ENCODE measurements around the gene BAZ1A. TPM values are rescaled to one million over a fixed set of nuclear protein-coding genes. Genes with fewer than 3 reads are reported as not detected.

BAZ1A gene
- total and polyA plus RNA-seq, 9 of the 15 experiments (the other 6 are each of a cell fraction or from before 2014, with no cell fraction given): 22.0 to 71.2 (median 39.1) TPM

- TF ChIP-seq RERE (CRISPR knock-in tag; IDR thresholded peaks at IDR 0.05; ENCODE audit: borderline replicate concordance) (no peak), USF2 (CRISPR knock-in tag; IDR thresholded peaks at IDR 0.05) (no peak), ZNF511 (CRISPR knock-in tag; IDR thresholded peaks at IDR 0.05) (no peak)
Measured at GRCh38 chr14:34775922-34776321, 99.2 kb downstream of the BAZ1A start (continued).
